Stomach (tissue), 9 donors: ENCODE results near the gene STRA8. TPM values are rescaled to one million over a fixed set of nuclear protein-coding genes. Genes with fewer than 3 reads are reported as not detected.

Experiments
- DNase-seq, 2 donors: peaks; one replicate each; pipeline versions ENCODE4 v3.0.0 to v3.0.0-alpha.2; 2013 to 2019
- H3K27ac ChIP-seq, 5 donors: fragments of 200-600 bp in 4 of 5; sonication (generic) in 4 of 5; one replicate each; pipeline ENCODE4 v1.5.1; 2013 to 2019; ENCODE audit warnings: mild to moderate bottlenecking in 1 of 5, moderate library complexity in 1 of 5
- H3K27me3 ChIP-seq, 3 donors: fragments of 200-600 bp; sonication (generic); one replicate each; pipeline ENCODE4 v1.5.1; 2017 to 2019; ENCODE audit warnings: mixed run types in 1 of 3
- H3K36me3 ChIP-seq, 4 donors: fragments of 200-600 bp; sonication (generic); 1 replicate in 3 of 4; 2 replicates in 1 of 4; pipeline ENCODE4 v1.5.1; 2016 to 2019
- H3K4me1 ChIP-seq, 4 donors: fragments of 200-600 bp; sonication (generic); one replicate each; pipeline ENCODE4 v1.5.1; 2016 to 2019
- H3K4me3 ChIP-seq, 4 donors: fragments of 200-600 bp; sonication (generic) in 3 of 4; one replicate each; pipeline ENCODE4 v1.5.1; 2016 to 2019; ENCODE audit warnings: mild to moderate bottlenecking in 1 of 4
- H3K9me3 ChIP-seq, 4 donors: fragments of 200-600 bp; sonication (generic); one replicate each; pipeline ENCODE4 v1.5.1; 2016 to 2019
- CTCF ChIP-seq, 7 experiments: fragments of 450-650 bp in 4 of 7; fragments of 200-600 bp in 3 of 7; sonication (generic) in 3 of 7; IDR thresholded peaks; one replicate each; pipeline ENCODE4 v1.5.1; 2016 to 2019; ENCODE audit warnings: antibody characterized with exemption in 7 of 7, control low read depth in 2 of 7, mild to moderate bottlenecking in 1 of 7
- EP300 ChIP-seq: sonication (generic); formaldehyde crosslinking; IDR thresholded peaks from one replicate; pipeline ENCODE4 v1.6.1; 2017; ENCODE audit warnings: antibody characterized with exemption
- POLR2A ChIP-seq, 4 donors: fragments of 450-650 bp; IDR thresholded peaks; one replicate each; pipeline ENCODE4 v1.6.1; 2016; ENCODE audit warnings: antibody characterized with exemption in 4 of 4, control low read depth in 2 of 4, mild to moderate bottlenecking in 1 of 4, moderate library complexity in 1 of 4
- POLR2AphosphoS5 ChIP-seq, 3 donors: sonication (generic); formaldehyde crosslinking; IDR thresholded peaks; one replicate each; pipeline ENCODE4 v1.6.1; 2016; ENCODE audit warnings: antibody characterized with exemption in 3 of 3
- WGBS, 5 donors: extraction: QIAGEN DNeasy Blood & Tissue Kit in 3 of 5; methylation state at CpG; one replicate each; pipeline versions ENCODE4 v1.1.5 to v1.1.7; 2013 to 2018; 5-methylcytosine and 5-hydroxymethylcytosine counted together
- intact Hi-C: fragments of 100-400 bp; cut with DNase I; formaldehyde crosslinking; loops from one replicate; pipeline ENCODE4 v1.15.1; 2023; ENCODE audit warnings: low total_unique reads
- polyA plus RNA-seq, 3 donors: library from polyadenylated mRNA; stranded (reverse); fragments of 200-250 nt; gene quantifications; one replicate each; pipeline ENCODE4 v1.2.3, GENCODE V29; 2013
- total RNA-seq, 5 donors: library from RNA; depleted of rRNA; stranded (reverse); fragments of >200 nt; gene quantifications; one replicate each; pipeline versions ENCODE4 v1.1.0 to v1.2.3, GENCODE V29; 2014 to 2016
- donor health status: healthy with polysubstance abuse.
- donor health status: Bipolar disorder and iron deficiency.
- donor health status: healthy.

STRA8 gene
- total and polyA plus RNA-seq, 8 donors, result not detected

- Histone ChIP-seq H3K4me1 (peaks cover 0 to 13% (median 0%) of the 10 kb centered on the region in 4 donors), H3K4me3 (no peak overlapping the region), H3K27ac (no peak overlapping the region), H3K27me3 (peaks cover 0 to 13% (median 0%) of the 10 kb centered on the region in 3 donors), H3K9me3 (peaks cover 0 to 20% (median 8%) of the 10 kb centered on the region in 4 donors), H3K36me3 (no peaks in the 10 kb centered on the region)
- intact Hi-C loops, result no loop called here
- WGBS, 5 donors, result 53 to 85% (median 75%) methylated on average over 1 of the region's 1 CpG
- no peak for DNase-seq
- no peak for TF ChIP-seq EP300
- TF ChIP-seq POLR2AphosphoS5 (IDR thresholded peaks at IDR 0.05), result no peak
- no peak for TF ChIP-seq CTCF (IDR thresholded peaks at IDR 0.05)
- TF ChIP-seq POLR2A (IDR thresholded peaks at IDR 0.05), result no peak
Observed at GRCh38 chr7:135265637-135266036, 32.0 kb downstream of the STRA8 start.

- Histone ChIP-seq H3K4me1 (peaks cover 0 to 6% (median 3%) of the 10 kb centered on the region in 4 donors), H3K9me3 (peaks cover 0 to 20% (median 8%) of the 10 kb centered on the region in 4 donors), H3K36me3 (no peaks in the 10 kb centered on the region), H3K27me3 (peaks cover 0 to 13% (median 0%) of the 10 kb centered on the region in 3 donors), H3K27ac (no peak overlapping the region), H3K4me3 (no peak overlapping the region)
- no peak for DNase-seq
- intact Hi-C loops, result loop anchor here (10.0 kb wide), 1 partner anchor 375 kb away; no protein-coding TSS in a partner anchor
- TF ChIP-seq CTCF (IDR thresholded peaks at IDR 0.05) (no peak), POLR2A (IDR thresholded peaks at IDR 0.05) (no peak), POLR2AphosphoS5 (IDR thresholded peaks at IDR 0.05) (no peak), EP300 (no peak)
- 85 to 94% (median 90%) methylated on average over 8 to 11 of the region's 11 CpGs for WGBS, 5 donors
Observed at GRCh38 chr7:135269921-135270320, 36.3 kb downstream of the STRA8 start.

GRCh38 chr7:135270577-135271254 lies 37.1 kb downstream of the STRA8 start:
- 62 to 70% (median 67%) methylated on average over 20 to 23 of the region's 23 CpGs for WGBS, 5 donors
- peak in 1 of 2 donors; percentile 37 for DNase-seq
- H3K9me3 ChIP-seq, result peaks cover 0 to 13% (median 4%) of the 10 kb centered on the region in 4 donors
- no peak overlapping the region for H3K27ac ChIP-seq
- no peak for TF ChIP-seq POLR2AphosphoS5 (IDR thresholded peaks at IDR 0.05)
- no peak for TF ChIP-seq POLR2A (IDR thresholded peaks at IDR 0.05)
- no peak for TF ChIP-seq EP300
- no peak for TF ChIP-seq CTCF (IDR thresholded peaks at IDR 0.05)
- H3K4me3 ChIP-seq, result no peak overlapping the region
- H3K27me3 ChIP-seq, result peaks cover 0 to 13% (median 0%) of the 10 kb centered on the region in 3 donors
- intact Hi-C loops, result loop anchor here (10.0 kb wide), 1 partner anchor 374 kb away; no protein-coding TSS in a partner anchor
- no peaks in the 10 kb centered on the region for H3K36me3 ChIP-seq
- peaks cover 0 to 6% (median 3%) of the 10 kb centered on the region in 4 donors for H3K4me1 ChIP-seq

- no peak for DNase-seq
- 74 to 92% (median 84%) methylated on average over 10 of the region's 10 CpGs for WGBS, 5 donors
- H3K27me3 ChIP-seq, result peaks cover 0 to 13% (median 0%) of the 10 kb centered on the region in 3 donors
- H3K4me1 ChIP-seq, result peaks cover 0 to 6% (median 3%) of the 10 kb centered on the region in 4 donors
- no peak overlapping the region for H3K4me3 ChIP-seq
- H3K27ac ChIP-seq, result no peak overlapping the region
- no peaks in the 10 kb centered on the region for H3K36me3 ChIP-seq
- TF ChIP-seq CTCF (IDR thresholded peaks at IDR 0.05), result no peak
- peaks cover 0 to 9% (median 0%) of the 10 kb centered on the region in 4 donors for H3K9me3 ChIP-seq
- intact Hi-C loops, result loop anchor here (10.0 kb wide), 1 partner anchor 374 kb away; no protein-coding TSS in a partner anchor
Observed at GRCh38 chr7:135271255-135271615, 37.6 kb downstream of the STRA8 start.
